Mesothelial cell of epicardium (in vitro differentiated cells): Measurements from ENCODE around the gene PIP4K2C. TPM values are rescaled to one million over a fixed set of nuclear protein-coding genes. Genes with fewer than 3 reads are reported as not detected.

ENCODE experiments used
- DNase-seq, 2 experiments: peaks; one replicate each; pipeline ENCODE4 v3.0.0; 2021; ENCODE audit warnings: low spot score in 2 of 2; ENCODE audit not compliant: unreplicated experiment in 2 of 2
- H3K27ac Mint-ChIP-seq: 2 replicates; pipeline ENCODE4 v1.8.0; 2021; ENCODE audit warnings: mixed read lengths
- H3K27me3 Mint-ChIP-seq: 2 replicates; pipeline ENCODE4 v1.8.0; 2021; ENCODE audit warnings: low read depth, mixed read lengths
- H3K36me3 Mint-ChIP-seq: 2 replicates; pipeline ENCODE4 v1.8.0; 2021; ENCODE audit warnings: mixed read lengths
- H3K4me1 Mint-ChIP-seq: 2 replicates; pipeline ENCODE4 v1.8.0; 2021; ENCODE audit warnings: mixed read lengths
- H3K4me3 Mint-ChIP-seq: 2 replicates; pipeline ENCODE4 v1.8.0; 2021; ENCODE audit warnings: mild to moderate bottlenecking, moderate library complexity, mixed read lengths
- H3K9me3 Mint-ChIP-seq: 2 replicates; pipeline ENCODE4 v1.8.0; 2021; ENCODE audit warnings: mixed read lengths
- total RNA-seq: library from RNA; stranded (reverse); gene quantifications from 3 replicates; pipeline ENCODE4 v1.2.1, GENCODE V29; 2021
- TF ChIP-seq, protein P1 (sequence below): fragments of 200-600 bp; sonication (generic); IDR thresholded peaks from one replicate; pipeline ENCODE4 v1.5.0; 2021; ENCODE audit warnings: antibody characterized with exemption; ENCODE audit not compliant: unreplicated experiment

Gene PIP4K2C
- total RNA-seq, 1 donor from 2014 or later = 24.2 TPM

DNA sequence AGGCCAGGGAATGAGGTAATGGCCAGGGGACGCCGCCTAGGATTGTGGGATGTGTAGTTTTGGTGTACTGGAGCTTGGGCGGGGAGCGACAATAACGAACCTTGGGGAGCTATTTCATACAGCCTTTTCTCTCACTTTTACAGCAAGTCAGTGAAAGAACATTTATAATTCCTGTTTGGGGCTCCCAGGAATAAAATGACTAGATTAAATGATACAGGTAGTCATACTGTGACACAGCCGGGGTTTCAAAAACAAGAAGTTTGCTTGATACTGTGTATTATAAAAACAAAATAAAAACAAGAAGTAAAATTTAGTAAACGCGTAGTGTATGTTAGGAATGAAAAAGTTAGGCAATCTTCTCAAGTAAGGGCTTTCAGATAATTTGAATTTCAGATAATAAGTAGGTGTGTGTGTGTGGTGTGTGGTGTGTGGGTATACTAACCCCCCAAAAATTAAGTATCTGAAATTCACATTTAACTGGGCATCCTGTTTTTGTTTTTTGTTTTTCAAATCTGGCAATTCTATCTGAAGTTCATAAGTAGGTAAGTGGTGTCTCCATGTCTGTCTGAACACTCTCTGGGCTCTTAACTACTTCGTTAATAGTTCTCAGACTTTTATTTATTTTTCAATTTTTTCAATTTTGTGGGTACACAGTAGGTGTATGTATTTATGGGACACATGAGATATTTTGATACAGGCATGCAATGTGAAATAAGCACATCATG lies 43.5 kb upstream of the PIP4K2C start:
- Mint-ChIP-seq H3K27ac (no peak overlapping the region), H3K9me3 (no peaks in the 10 kb centered on the region), H3K36me3 (peaks cover 4% of the 10 kb centered on the region), H3K4me1 (peaks cover 16% of the 10 kb centered on the region), H3K27me3 (peaks cover 54% of the 10 kb centered on the region), H3K4me3 (peak overlapping the region; percentile 98)
- TF ChIP-seq, protein P1, sequence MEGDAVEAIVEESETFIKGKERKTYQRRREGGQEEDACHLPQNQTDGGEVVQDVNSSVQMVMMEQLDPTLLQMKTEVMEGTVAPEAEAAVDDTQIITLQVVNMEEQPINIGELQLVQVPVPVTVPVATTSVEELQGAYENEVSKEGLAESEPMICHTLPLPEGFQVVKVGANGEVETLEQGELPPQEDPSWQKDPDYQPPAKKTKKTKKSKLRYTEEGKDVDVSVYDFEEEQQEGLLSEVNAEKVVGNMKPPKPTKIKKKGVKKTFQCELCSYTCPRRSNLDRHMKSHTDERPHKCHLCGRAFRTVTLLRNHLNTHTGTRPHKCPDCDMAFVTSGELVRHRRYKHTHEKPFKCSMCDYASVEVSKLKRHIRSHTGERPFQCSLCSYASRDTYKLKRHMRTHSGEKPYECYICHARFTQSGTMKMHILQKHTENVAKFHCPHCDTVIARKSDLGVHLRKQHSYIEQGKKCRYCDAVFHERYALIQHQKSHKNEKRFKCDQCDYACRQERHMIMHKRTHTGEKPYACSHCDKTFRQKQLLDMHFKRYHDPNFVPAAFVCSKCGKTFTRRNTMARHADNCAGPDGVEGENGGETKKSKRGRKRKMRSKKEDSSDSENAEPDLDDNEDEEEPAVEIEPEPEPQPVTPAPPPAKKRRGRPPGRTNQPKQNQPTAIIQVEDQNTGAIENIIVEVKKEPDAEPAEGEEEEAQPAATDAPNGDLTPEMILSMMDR = no peak
- no peak for DNase-seq

DNA sequence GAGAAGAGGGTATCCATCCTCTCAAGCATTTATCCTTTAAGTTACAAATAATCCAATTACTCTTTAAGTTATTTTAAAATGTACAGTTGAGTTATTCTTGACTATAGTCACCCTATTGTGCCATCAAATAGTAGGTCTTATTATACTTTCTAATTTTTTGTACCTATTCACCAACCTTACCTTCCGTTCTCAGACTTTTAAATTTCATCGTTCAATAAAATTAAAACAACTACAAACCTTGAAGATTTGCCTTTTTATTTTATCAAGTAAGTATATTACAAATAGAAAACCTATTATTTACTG lies 43.0 kb upstream of the PIP4K2C start:
- no peak overlapping the region for H3K4me3 Mint-ChIP-seq
- no peak overlapping the region for H3K27ac Mint-ChIP-seq
- H3K36me3 Mint-ChIP-seq = peaks cover 4% of the 10 kb centered on the region
- no peaks in the 10 kb centered on the region for H3K9me3 Mint-ChIP-seq
- peaks cover 59% of the 10 kb centered on the region for H3K27me3 Mint-ChIP-seq
- peaks cover 16% of the 10 kb centered on the region for H3K4me1 Mint-ChIP-seq
- TF ChIP-seq, protein P1 = no peak
- DNase-seq = no peak

DNA sequence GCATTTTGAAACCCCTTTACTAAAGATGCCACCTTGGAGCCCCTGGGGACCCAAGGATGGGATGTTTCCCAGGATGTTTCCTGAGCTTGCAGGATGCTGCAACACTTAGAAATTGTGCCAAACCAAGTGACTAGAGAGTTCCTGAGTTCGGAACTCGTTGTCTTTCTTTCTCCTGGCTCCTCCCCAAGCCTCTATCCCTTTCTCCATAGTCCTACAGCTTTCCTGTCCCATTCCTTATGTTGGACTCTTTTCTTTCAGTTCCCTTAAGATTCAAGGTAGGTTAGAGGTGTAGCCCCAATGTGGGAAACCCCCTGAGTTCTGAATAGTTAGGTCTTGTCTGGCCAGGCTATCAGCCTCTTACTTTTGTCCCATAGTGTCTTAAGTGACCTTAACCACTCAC lies 42.5 kb upstream of the PIP4K2C start:
- TF ChIP-seq, protein P1 = no peak
- DNase-seq = no peak
- H3K36me3 Mint-ChIP-seq = peaks cover 2% of the 10 kb centered on the region
- no peaks in the 10 kb centered on the region for H3K9me3 Mint-ChIP-seq
- no peak overlapping the region for H3K4me3 Mint-ChIP-seq
- peaks cover 16% of the 10 kb centered on the region for H3K4me1 Mint-ChIP-seq
- H3K27ac Mint-ChIP-seq = no peak overlapping the region
- peaks cover 64% of the 10 kb centered on the region for H3K27me3 Mint-ChIP-seq

DNA sequence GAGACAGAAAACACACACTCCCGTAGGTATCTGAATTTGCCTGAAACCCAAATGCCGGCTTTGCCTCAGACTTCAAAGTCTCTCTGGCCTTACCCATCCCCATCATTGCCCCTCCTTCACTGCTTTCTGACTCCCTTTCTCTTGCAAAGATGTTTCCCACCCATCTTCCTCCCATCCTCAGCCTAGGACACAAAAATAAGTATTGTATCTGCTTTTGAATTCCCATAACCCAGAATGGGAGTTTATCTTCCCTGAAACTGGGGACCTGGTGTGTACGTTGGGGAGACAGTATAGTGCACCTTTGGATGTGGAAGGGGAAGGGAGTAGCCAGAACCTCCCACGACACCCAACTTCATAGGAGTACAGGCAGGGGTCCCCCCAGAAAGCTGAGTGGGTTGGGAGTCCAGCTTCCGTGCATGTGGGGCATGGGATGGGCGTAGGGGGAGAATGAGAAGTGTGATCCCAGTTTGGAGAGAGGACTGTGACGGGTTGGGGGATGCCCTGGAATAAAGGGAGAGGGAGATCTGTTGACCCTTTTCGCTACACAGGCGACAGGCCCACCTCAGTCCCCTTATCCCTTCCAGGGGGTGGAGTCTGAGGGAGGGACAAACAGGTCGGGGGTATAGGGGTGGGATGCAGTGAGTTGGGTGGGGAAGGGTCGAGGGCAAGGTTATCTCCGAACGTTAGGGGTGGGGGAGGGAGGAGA lies 41.6 kb upstream of the PIP4K2C start:
- TF ChIP-seq, protein P1 = no peak

DNA sequence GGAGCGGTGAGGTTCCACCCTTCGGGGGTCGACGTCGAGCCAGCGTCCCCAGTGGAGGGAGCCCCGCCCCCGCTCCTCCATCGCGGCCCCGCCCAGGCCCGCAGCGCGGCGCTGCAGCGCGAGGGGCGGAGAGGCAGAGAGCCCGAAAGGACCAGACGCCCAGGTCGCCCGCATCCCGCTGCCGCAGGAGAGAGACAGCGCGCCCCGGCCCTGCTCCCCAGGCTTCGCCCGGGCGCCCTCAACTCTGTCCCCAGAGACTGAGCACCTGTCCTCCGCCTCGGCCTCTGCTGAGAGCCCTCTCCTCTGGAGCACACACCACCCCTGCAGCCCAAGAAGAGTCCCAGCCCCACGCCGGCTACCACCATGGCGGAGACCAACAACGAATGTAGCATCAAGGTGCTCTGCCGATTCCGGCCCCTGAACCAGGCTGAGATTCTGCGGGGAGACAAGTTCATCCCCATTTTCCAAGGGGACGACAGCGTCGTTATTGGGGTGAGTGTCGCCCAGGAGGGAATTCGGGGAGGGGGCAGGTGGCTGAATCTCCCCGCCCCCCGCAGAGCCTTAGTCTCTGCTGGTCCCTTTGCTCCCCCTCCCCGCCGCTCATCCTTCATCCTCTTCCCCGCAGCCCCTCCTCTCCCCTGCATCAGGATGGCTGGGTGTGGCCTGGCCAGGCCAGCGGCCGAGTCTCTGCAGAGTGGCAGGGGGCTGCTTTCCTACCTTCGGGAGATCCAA lies 40.9 kb upstream of the PIP4K2C start, which contains the start of gene KIF5A:
TSS of gene KIF5A (plus strand) at position 136 of the 732 bp plus-strand sequence. CDS start at position 364, 228 bp downstream.
- H3K4me3 Mint-ChIP-seq = peak within 1 kb of the TSS; percentile 58
- H3K4me1 Mint-ChIP-seq = peaks cover 16% of the 10 kb centered on the region

More for the DNA sequence above, 41.6 kb upstream of the PIP4K2C start:
- H3K9me3 Mint-ChIP-seq = no peaks in the 10 kb centered on the region
- peaks cover 21% of the 10 kb centered on the region for H3K4me1 Mint-ChIP-seq
- no peak overlapping the region for H3K27ac Mint-ChIP-seq
- peaks cover 73% of the 10 kb centered on the region for H3K27me3 Mint-ChIP-seq
- peak overlapping the region; percentile 39 for H3K4me3 Mint-ChIP-seq
- DNase-seq = no peak
- peaks cover 2% of the 10 kb centered on the region for H3K36me3 Mint-ChIP-seq

More for the DNA sequence above, 40.9 kb upstream of the PIP4K2C start, which contains the start of gene KIF5A:
- Mint-ChIP-seq H3K27me3 (peaks cover 79% of the 10 kb centered on the region), H3K27ac (no peak within 1 kb of the TSS), H3K36me3 (no peaks in the 10 kb centered on the region), H3K9me3 (no peaks in the 10 kb centered on the region)
- DNase-seq = peak in 1 of 2 experiments; percentile 42
- TF ChIP-seq, protein P1 = no peak
